OCI-LY7 (cell line): ENCODE results near the gene GTF2IRD2.
"Not testable (repeated sequence)": the region's sequence is repeated elsewhere in the genome, so short reads cannot be mapped to it uniquely, and the experiment has no call there.

Experiments
- CTCF ChIP-seq: fragments of 200-600 bp; sonication (generic); conservative IDR thresholded peaks from 2 replicates; pipeline ENCODE4 v1.5.1; 2014; ENCODE audit warnings: mild to moderate bottlenecking, antibody characterized with exemption, low read length, moderate library complexity, mixed read lengths
- EZH2phosphoT487 ChIP-seq: fragments of 200-600 bp; sonication (generic); IDR thresholded peaks from 2 replicates; pipeline ENCODE4 v1.6.1; 2018; ENCODE audit warnings: low read depth, borderline replicate concordance, mild to moderate bottlenecking, mixed run types, antibody characterized with exemption, low read length, moderate library complexity, mixed read lengths

GRCh38 chr7:74783595-74783994 lies 67.8 kb downstream of the GTF2IRD2 start:
- TF ChIP-seq CTCF, EZH2phosphoT487: not testable (repeated sequence)
